Liver (tissue), 9 donors: ENCODE measurements around the gene GAD1. TPM values are rescaled to one million over a fixed set of nuclear protein-coding genes. Genes with fewer than 3 reads are reported as not detected.
A peak's percentile ranks its signal among the peaks of the same experiment; 100 is the strongest.

Source experiments
- DNase-seq: peaks from one replicate; pipeline ENCODE4 v3.0.0-alpha.2; 2017; ENCODE audit warnings: low spot score
- H3K27ac ChIP-seq, 2 donors: one replicate each; pipeline ENCODE4 v1.7.0; 2013; ENCODE audit warnings: inconsistent platforms in 2 of 2, low read length in 2 of 2, control low read depth in 1 of 2, low read depth in 1 of 2, mild to moderate bottlenecking in 1 of 2
- H3K27me3 ChIP-seq, 4 donors: one replicate each; pipeline versions ENCODE4 v1.6.1 to v1.7.0; 2013; ENCODE audit warnings: low read length in 3 of 4, inconsistent platforms in 1 of 4, mild to moderate bottlenecking in 1 of 4, moderate library complexity in 1 of 4; ENCODE audit not compliant: control insufficient read depth in 4 of 4, insufficient read depth in 4 of 4
- H3K36me3 ChIP-seq, 4 donors: one replicate each; pipeline versions ENCODE4 v1.6.1 to v1.7.0; 2013; ENCODE audit warnings: low read length in 3 of 4, mild to moderate bottlenecking in 3 of 4, low read depth in 1 of 4, moderate library complexity in 1 of 4; ENCODE audit not compliant: control insufficient read depth in 4 of 4, insufficient read depth in 3 of 4
- H3K4me1 ChIP-seq, 4 donors: one replicate each; pipeline versions ENCODE4 v1.6.1 to v1.7.0; 2013; ENCODE audit warnings: low read length in 3 of 4, mild to moderate bottlenecking in 3 of 4, moderate library complexity in 1 of 4; ENCODE audit not compliant: control insufficient read depth in 4 of 4, insufficient read depth in 4 of 4
- H3K4me3 ChIP-seq, 3 donors: one replicate each; pipeline versions ENCODE4 v1.6.1 to v1.7.0; 2013; ENCODE audit warnings: low read length in 3 of 3, control low read depth in 1 of 3, low read depth in 1 of 3, mild to moderate bottlenecking in 1 of 3
- H3K9ac ChIP-seq, 2 donors: one replicate each; pipeline ENCODE4 v1.7.0; 2013; ENCODE audit warnings: low read length in 2 of 2, mild to moderate bottlenecking in 2 of 2, moderate library complexity in 2 of 2, control low read depth in 1 of 2, low read depth in 1 of 2
- H3K9me3 ChIP-seq, 4 donors: one replicate each; pipeline versions ENCODE4 v1.6.1 to v1.7.0; 2013; ENCODE audit warnings: low read length in 3 of 4; ENCODE audit not compliant: control insufficient read depth in 4 of 4
- CTCF ChIP-seq: fragments of 150-350 bp; IDR thresholded peaks from 2 replicates; pipeline ENCODE4 v1.5.1; 2017; ENCODE audit warnings: improper control_type of control experiment, low read depth, low read length; ENCODE audit not compliant: missing input control
- EGR1 ChIP-seq, 2 donors: IDR thresholded peaks; 2 replicates each; pipeline ENCODE4 v1.6.1; 2016 to 2018; ENCODE audit warnings: antibody characterized with exemption in 2 of 2, low read depth in 2 of 2
- FOXA2 ChIP-seq: IDR thresholded peaks from 2 replicates; pipeline ENCODE4 v1.6.1; 2016; ENCODE audit warnings: antibody characterized with exemption
- GABPA ChIP-seq, 2 donors: IDR thresholded peaks in 1 of 2; conservative IDR thresholded peaks in 1 of 2; 2 replicates each; pipeline ENCODE4 v1.6.1; 2016; ENCODE audit warnings: antibody characterized with exemption in 2 of 2, mild to moderate bottlenecking in 1 of 2, moderate library complexity in 1 of 2
- HNF4A ChIP-seq, 2 donors: conservative IDR thresholded peaks; 2 replicates each; pipeline ENCODE4 v1.6.1; 2016; ENCODE audit warnings: antibody characterized with exemption in 2 of 2, mild to moderate bottlenecking in 2 of 2
- MAX ChIP-seq: IDR thresholded peaks from 2 replicates; pipeline ENCODE4 v1.6.1; 2016; ENCODE audit warnings: antibody characterized with exemption
- RAD21 ChIP-seq, 2 donors: IDR thresholded peaks; 2 replicates each; pipeline ENCODE4 v1.6.1; 2016; ENCODE audit warnings: antibody characterized with exemption in 2 of 2, mild to moderate bottlenecking in 2 of 2
- REST ChIP-seq: IDR thresholded peaks from 2 replicates; pipeline ENCODE4 v1.6.1; 2016; ENCODE audit warnings: antibody characterized with exemption, mild to moderate bottlenecking
- RXRA ChIP-seq, 2 donors: IDR thresholded peaks; 2 replicates each; pipeline ENCODE4 v1.6.1; 2017 to 2018; ENCODE audit warnings: antibody characterized with exemption in 2 of 2, mild to moderate bottlenecking in 1 of 2
- SP1 ChIP-seq: IDR thresholded peaks from 2 replicates; pipeline ENCODE4 v1.6.1; 2018; ENCODE audit warnings: antibody characterized with exemption, mild to moderate bottlenecking
- TAF1 ChIP-seq: conservative IDR thresholded peaks from 2 replicates; pipeline ENCODE4 v1.6.1; 2016; ENCODE audit warnings: antibody characterized with exemption, mild to moderate bottlenecking
- WGBS: extraction: QIAGEN DNeasy Blood & Tissue Kit; methylation state at CpG from one replicate; pipeline ENCODE4 v1.1.7; 2013; 5-methylcytosine and 5-hydroxymethylcytosine counted together
- polyA plus RNA-seq, 2 donors: library from polyadenylated mRNA; stranded (reverse) in 1 of 2; unstranded in 1 of 2; fragments of 200-250 nt in 1 of 2; fragments of >200 nt in 1 of 2; fragmentation: Nextera tagmentation in 1 of 2; extraction: Ambion mirVana in 1 of 2; gene quantifications; one replicate each; pipeline versions ENCODE4 v1.2.1 to v1.2.3, GENCODE V29; 2013 to 2015
- total RNA-seq, 2 donors: library from RNA; depleted of rRNA; stranded (reverse); fragments of >200 nt; gene quantifications; one replicate each; pipeline ENCODE4 v1.2.3, GENCODE V29; 2014
- donor health status: healthy.
- donor health status: healthy.
- donor health status: healthy.
- donor health status: healthy.
- donor health status: healthy.

Gene GAD1
- total and polyA plus RNA-seq, 4 donors: 0.08 to 0.19 TPM; not detected in 2

- no peaks in the 10 kb centered on the region for H3K9me3 ChIP-seq
- no peaks in the 10 kb centered on the region for H3K36me3 ChIP-seq
- DNase-seq: no peak
- H3K27me3 ChIP-seq: peaks cover 0 to 31% (median 15%) of the 10 kb centered on the region in 4 donors
- TF ChIP-seq REST (peak; percentile 6), EGR1 (IDR thresholded peaks at IDR 0.05; ENCODE audit: low read depth in 2 of 2) (no peak)
- no peak overlapping the region for H3K4me3 ChIP-seq
- H3K9ac ChIP-seq: no peak overlapping the region
- WGBS: 13% methylated on average over 31 of the region's 31 CpGs
- no peak overlapping the region for H3K27ac ChIP-seq
- peaks cover 13 to 37% (median 32%) of the 10 kb centered on the region in 4 donors for H3K4me1 ChIP-seq
Observed at GRCh38 chr2:170814533-170815230, 2.0 kb upstream of the GAD1 start.

- Histone ChIP-seq H3K9ac (no peak overlapping the region), H3K27me3 (peaks cover 0 to 35% (median 16%) of the 10 kb centered on the region in 4 donors), H3K4me1 (peaks cover 18 to 43% (median 37%) of the 10 kb centered on the region in 4 donors), H3K27ac (no peak overlapping the region), H3K4me3 (no peak overlapping the region), H3K36me3 (no peaks in the 10 kb centered on the region), H3K9me3 (no peaks in the 10 kb centered on the region)
- DNase-seq: no peak
- WGBS: 6% methylated on average over 19 of the region's 19 CpGs
- no peak for TF ChIP-seq GABPA (IDR thresholded peaks at IDR 0.05 in 1 of 2, conservative IDR thresholded peaks at IDR 0.05 in 1 of 2)
- no peak for TF ChIP-seq HNF4A (conservative IDR thresholded peaks at IDR 0.05)
- no peak for TF ChIP-seq RXRA (IDR thresholded peaks at IDR 0.05)
- no peak for TF ChIP-seq MAX
Observed at GRCh38 chr2:170815311-170815710, 1.4 kb upstream of the GAD1 start.

- Histone ChIP-seq H3K9ac (no peak overlapping the region), H3K36me3 (no peaks in the 10 kb centered on the region), H3K4me3 (peak overlapping the region in 2 of 3 donors; percentile 35 to 46), H3K9me3 (no peaks in the 10 kb centered on the region), H3K27ac (no peak overlapping the region), H3K4me1 (peaks cover 21 to 49% (median 43%) of the 10 kb centered on the region in 4 donors), H3K27me3 (peaks cover 0 to 39% (median 16%) of the 10 kb centered on the region in 4 donors)
- 2% methylated on average over 52 of the region's 52 CpGs for WGBS
- TF ChIP-seq REST (peak; percentile 22), GABPA (IDR thresholded peaks at IDR 0.05 in 1 of 2, conservative IDR thresholded peaks at IDR 0.05 in 1 of 2) (no peak), RXRA (IDR thresholded peaks at IDR 0.05) (no peak), HNF4A (conservative IDR thresholded peaks at IDR 0.05) (no peak), EGR1 (IDR thresholded peaks at IDR 0.05; ENCODE audit: low read depth in 2 of 2) (no peak), CTCF (peak; percentile 78), SP1 (no peak), FOXA2 (no peak), RAD21 (IDR thresholded peaks at IDR 0.05) (peak; percentile 83 to 87), TAF1 (no peak)
- peak; percentile 68 for DNase-seq
Observed at GRCh38 chr2:170815746-170816503, 762 bp upstream of the GAD1 start.
